ENCODE results near the gene CSPG4. TPM values are rescaled to one million over a fixed set of nuclear protein-coding genes. Genes with fewer than 3 reads are reported as not detected.

Gene CSPG4
- total RNA-seq, 1 donor from 2014 or later: 0.41 TPM

DNA sequence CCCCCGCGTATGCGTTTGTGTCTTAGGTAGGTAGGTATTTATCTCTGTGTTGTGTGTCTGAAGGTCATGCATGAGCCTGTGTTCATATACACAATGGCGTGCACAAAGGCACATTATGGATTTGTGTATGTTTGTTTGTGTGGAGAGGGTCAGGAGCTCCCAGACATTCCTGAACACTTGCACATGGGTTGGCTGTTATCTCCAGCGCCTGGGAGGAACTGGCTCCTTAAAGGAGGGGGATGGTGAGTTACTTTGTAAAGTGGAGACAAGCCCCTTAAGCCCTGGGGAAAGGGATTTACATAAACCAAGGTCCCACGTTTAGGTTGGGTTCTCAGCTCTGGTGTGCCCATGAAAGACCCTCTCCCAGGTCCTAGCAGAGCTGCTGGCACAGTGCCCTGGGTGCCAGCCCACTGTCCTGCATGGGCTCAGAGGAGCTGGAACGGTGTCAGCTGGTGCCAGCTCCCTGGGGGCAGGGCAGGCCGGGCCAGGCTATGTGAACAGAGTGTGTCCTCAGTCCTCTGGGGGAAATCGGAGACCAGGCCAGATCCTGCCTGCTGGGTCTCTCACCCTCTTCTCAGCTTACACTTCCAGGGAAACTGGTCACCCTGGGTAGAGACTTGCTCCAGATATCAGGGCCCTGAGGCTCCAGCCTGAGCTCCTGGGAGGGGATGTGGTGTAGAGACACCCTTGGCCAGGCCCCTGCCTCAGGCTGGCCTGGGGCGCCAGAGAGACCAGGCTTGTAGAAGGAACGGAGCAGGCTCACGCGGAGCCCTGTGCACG, 39.8 kb downstream of the CSPG4 start:
- peaks cover 26% of the 10 kb centered on the region for H3K27me3 Mint-ChIP-seq
- no peaks in the 10 kb centered on the region for H3K36me3 Mint-ChIP-seq (ENCODE audit: insufficient read depth)
- DNase-seq (ENCODE audit: low spot score, unreplicated experiment): no peak
- H3K4me1 Mint-ChIP-seq (ENCODE audit: low read depth): peaks cover 27% of the 10 kb centered on the region
- peak overlapping the region; percentile 88 for H3K27ac Mint-ChIP-seq
- TF ChIP-seq, protein P1, sequence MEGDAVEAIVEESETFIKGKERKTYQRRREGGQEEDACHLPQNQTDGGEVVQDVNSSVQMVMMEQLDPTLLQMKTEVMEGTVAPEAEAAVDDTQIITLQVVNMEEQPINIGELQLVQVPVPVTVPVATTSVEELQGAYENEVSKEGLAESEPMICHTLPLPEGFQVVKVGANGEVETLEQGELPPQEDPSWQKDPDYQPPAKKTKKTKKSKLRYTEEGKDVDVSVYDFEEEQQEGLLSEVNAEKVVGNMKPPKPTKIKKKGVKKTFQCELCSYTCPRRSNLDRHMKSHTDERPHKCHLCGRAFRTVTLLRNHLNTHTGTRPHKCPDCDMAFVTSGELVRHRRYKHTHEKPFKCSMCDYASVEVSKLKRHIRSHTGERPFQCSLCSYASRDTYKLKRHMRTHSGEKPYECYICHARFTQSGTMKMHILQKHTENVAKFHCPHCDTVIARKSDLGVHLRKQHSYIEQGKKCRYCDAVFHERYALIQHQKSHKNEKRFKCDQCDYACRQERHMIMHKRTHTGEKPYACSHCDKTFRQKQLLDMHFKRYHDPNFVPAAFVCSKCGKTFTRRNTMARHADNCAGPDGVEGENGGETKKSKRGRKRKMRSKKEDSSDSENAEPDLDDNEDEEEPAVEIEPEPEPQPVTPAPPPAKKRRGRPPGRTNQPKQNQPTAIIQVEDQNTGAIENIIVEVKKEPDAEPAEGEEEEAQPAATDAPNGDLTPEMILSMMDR (IDR thresholded peaks at IDR 0.05; ENCODE audit: unreplicated experiment): no peak
- H3K4me3 Mint-ChIP-seq (ENCODE audit: low read depth): peak overlapping the region; percentile 39
- H3K9me3 Mint-ChIP-seq (ENCODE audit: low read depth): no peaks in the 10 kb centered on the region

DNA sequence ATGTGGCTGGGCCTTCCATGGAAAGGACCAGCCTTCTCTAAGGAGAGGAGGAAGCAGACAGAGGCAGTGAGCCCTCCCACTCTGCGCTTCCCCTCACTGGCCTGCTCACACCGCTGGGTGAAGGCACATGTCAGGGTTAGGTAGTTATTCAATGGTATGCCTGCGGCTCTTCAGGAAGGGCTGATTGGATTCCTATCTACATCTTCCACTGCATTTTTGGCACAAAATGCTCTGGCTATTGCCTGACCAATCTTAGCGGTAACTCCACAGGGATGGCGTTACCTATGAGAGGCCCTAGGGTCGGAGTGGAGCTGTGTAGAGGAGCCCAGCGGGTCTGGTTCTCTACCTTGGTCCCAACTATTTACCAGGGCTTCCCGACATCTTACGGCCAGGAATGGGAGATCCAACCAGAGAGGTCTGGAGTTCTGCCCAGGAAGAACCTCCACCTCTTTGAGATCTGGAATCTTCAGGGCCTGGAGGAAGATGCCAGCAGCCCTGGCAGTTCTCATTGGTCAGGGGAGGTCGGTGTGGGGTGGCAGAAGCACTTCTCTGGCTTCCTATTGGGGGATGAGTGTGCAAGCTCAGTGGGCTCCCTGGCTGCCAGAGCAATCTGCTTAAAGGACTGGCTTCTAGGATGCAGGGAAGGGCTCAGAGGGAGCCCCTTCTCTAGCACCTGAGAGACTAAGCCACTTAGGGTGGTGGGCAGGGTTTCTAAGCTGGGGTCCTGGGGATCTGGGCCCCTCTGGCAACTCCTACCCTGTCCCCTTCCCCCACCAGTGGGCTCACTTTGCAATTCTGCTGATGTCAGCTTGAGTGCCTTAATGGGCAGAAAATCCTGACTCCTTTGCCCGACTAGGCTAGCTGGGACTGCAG, 40.7 kb downstream of the CSPG4 start:
- peaks cover 27% of the 10 kb centered on the region for H3K4me1 Mint-ChIP-seq (ENCODE audit: low read depth)
- H3K27ac Mint-ChIP-seq: peak overlapping the region; percentile 88
- no peaks in the 10 kb centered on the region for H3K36me3 Mint-ChIP-seq (ENCODE audit: insufficient read depth)
- TF ChIP-seq, protein P1 (IDR thresholded peaks at IDR 0.05; ENCODE audit: unreplicated experiment): no peak
- H3K9me3 Mint-ChIP-seq (ENCODE audit: low read depth): no peaks in the 10 kb centered on the region
- H3K27me3 Mint-ChIP-seq: peaks cover 35% of the 10 kb centered on the region
- H3K4me3 Mint-ChIP-seq (ENCODE audit: low read depth): peak overlapping the region; percentile 39
- DNase-seq (ENCODE audit: low spot score, unreplicated experiment): no peak

DNA sequence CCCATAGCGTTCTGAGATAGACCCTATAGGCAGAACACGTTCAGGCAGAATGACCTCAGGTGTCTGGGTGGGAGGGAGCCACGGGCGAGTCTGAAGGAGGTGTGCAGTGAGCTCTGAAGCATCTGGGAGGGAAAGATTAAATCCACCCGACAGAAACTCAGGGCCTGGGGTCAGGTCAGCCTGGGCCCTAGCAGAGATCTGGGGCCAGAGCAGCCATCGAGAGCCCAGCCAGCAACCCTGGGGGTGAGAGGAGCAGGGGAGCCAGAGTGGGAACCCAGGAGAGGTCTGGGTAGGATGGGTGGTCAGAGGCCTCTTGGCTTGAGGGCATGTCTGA, 42.8 kb downstream of the CSPG4 start:
- Mint-ChIP-seq H3K4me1 (ENCODE audit: low read depth) (peaks cover 39% of the 10 kb centered on the region), H3K27me3 (peaks cover 51% of the 10 kb centered on the region), H3K4me3 (ENCODE audit: low read depth) (no peak overlapping the region), H3K9me3 (ENCODE audit: low read depth) (no peaks in the 10 kb centered on the region), H3K36me3 (ENCODE audit: insufficient read depth) (peaks cover 5% of the 10 kb centered on the region), H3K27ac (no peak overlapping the region)
- TF ChIP-seq, protein P1 (IDR thresholded peaks at IDR 0.05; ENCODE audit: unreplicated experiment): no peak
- no peak for DNase-seq (ENCODE audit: low spot score, unreplicated experiment)

DNA sequence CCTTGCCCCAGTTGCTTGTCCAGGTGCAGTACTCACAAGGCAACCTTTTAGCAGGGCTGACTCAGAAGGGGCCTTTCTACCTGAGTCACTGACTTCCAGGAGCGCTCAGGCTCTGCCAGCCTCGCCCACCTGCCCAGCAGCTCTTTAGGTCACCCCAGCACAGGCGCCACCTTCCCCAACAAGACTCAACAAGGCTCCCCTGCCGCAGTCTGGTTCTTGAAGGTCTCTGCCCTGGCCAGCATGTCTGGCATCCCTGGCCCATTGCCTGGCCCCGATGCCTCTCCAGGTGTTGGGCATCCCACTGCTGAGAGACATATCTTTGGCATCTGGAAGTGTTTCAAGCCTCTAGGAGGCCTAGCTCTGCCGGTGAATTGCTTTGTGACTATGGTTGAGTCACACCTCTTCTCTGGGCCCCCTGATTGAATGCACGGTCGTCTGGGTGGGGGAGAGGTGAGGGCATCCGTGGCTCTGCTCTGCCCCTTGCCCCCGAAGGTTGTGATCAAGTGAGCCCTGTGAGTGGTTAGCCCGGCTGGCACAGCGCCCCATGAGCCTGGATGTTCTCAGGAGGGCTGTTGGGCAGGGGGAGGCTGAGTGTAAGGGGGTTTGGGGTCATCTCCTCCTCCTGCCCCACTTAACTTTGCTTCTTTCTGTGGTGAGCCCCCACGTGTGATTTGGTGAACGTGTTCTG, 43.3 kb downstream of the CSPG4 start:
- Mint-ChIP-seq H3K4me3 (ENCODE audit: low read depth) (no peak overlapping the region), H3K36me3 (ENCODE audit: insufficient read depth) (peaks cover 5% of the 10 kb centered on the region), H3K27ac (no peak overlapping the region), H3K9me3 (ENCODE audit: low read depth) (no peaks in the 10 kb centered on the region), H3K4me1 (ENCODE audit: low read depth) (peaks cover 41% of the 10 kb centered on the region), H3K27me3 (peaks cover 51% of the 10 kb centered on the region)
- no peak for DNase-seq (ENCODE audit: low spot score, unreplicated experiment)
- TF ChIP-seq, protein P1 (IDR thresholded peaks at IDR 0.05; ENCODE audit: unreplicated experiment): no peak
